Endothelial cell (in vitro differentiated cells): ENCODE measurements around the gene VPS36. TPM values are rescaled to one million over a fixed set of nuclear protein-coding genes. Genes with fewer than 3 reads are reported as not detected.

Experiments used
- DNase-seq: peaks from one replicate; pipeline ENCODE4 v3.0.0; 2021; ENCODE audit warnings: low spot score
- H3K27ac Mint-ChIP-seq: one replicate; pipeline ENCODE4 v1.8.0; 2021; ENCODE audit warnings: mixed read lengths, inconsistent platforms; ENCODE audit not compliant: unreplicated experiment
- H3K27me3 Mint-ChIP-seq: one replicate; pipeline ENCODE4 v1.8.0; 2021; ENCODE audit warnings: mild to moderate bottlenecking, moderate library complexity, mixed read lengths, inconsistent platforms; ENCODE audit not compliant: unreplicated experiment
- H3K36me3 Mint-ChIP-seq: one replicate; pipeline ENCODE4 v1.8.0; 2021; ENCODE audit warnings: mild to moderate bottlenecking, low read depth, mixed read lengths, inconsistent platforms; ENCODE audit not compliant: unreplicated experiment
- H3K4me1 Mint-ChIP-seq: one replicate; pipeline ENCODE4 v1.8.0; 2021; ENCODE audit warnings: mild to moderate bottlenecking, mixed read lengths, inconsistent platforms; ENCODE audit not compliant: unreplicated experiment
- H3K4me3 Mint-ChIP-seq: one replicate; pipeline ENCODE4 v1.8.0; 2021; ENCODE audit warnings: mild to moderate bottlenecking, mixed read lengths, inconsistent platforms; ENCODE audit not compliant: unreplicated experiment
- H3K9me3 Mint-ChIP-seq: one replicate; pipeline ENCODE4 v1.8.0; 2021; ENCODE audit warnings: mixed read lengths, inconsistent platforms; ENCODE audit not compliant: unreplicated experiment
- CTCF ChIP-seq: fragments of 200-600 bp; sonication (generic); IDR thresholded peaks from one replicate; pipeline ENCODE4 v1.5.0; 2021; ENCODE audit warnings: antibody characterized with exemption; ENCODE audit not compliant: unreplicated experiment
- total RNA-seq: library from RNA; stranded (reverse); fragmentation: NEBNext Ultra II Directional; extraction: Animal tissue kit (Norgen Biotek cat#: 25700); gene quantifications from one replicate; pipeline ENCODE4 v1.2.1, GENCODE V29; 2021; ENCODE audit not compliant: unreplicated experiment

Gene VPS36
- total RNA-seq, 1 donor from 2014 or later, result 51.6 TPM

- H3K9me3 Mint-ChIP-seq, result no peaks in the 10 kb centered on the region
- peaks cover 29% of the 10 kb centered on the region for H3K4me1 Mint-ChIP-seq
- peaks cover 6% of the 10 kb centered on the region for H3K27me3 Mint-ChIP-seq
- DNase-seq, result no peak
- H3K27ac Mint-ChIP-seq, result peak overlapping the region; percentile 75
- peak overlapping the region; percentile 96 for H3K4me3 Mint-ChIP-seq
- peaks cover 10% of the 10 kb centered on the region for H3K36me3 Mint-ChIP-seq
- TF ChIP-seq CTCF, result no peak
These were observed 4.0 kb upstream of the VPS36 start for GRCh38 chr13:52454459-52454819.

- H3K27me3 Mint-ChIP-seq, result peaks cover 6% of the 10 kb centered on the region
- H3K9me3 Mint-ChIP-seq, result no peaks in the 10 kb centered on the region
- no peak for TF ChIP-seq CTCF
- peaks cover 11% of the 10 kb centered on the region for H3K36me3 Mint-ChIP-seq
- no peak for DNase-seq
- peaks cover 40% of the 10 kb centered on the region for H3K4me1 Mint-ChIP-seq
- peak overlapping the region; percentile 63 for H3K4me3 Mint-ChIP-seq
- H3K27ac Mint-ChIP-seq, result no peak overlapping the region
These were observed 2.0 kb upstream of the VPS36 start for GRCh38 chr13:52452470-52452869.

- TF ChIP-seq CTCF, result no peak
- peak overlapping the region; percentile 88 for H3K4me3 Mint-ChIP-seq
- peaks cover 9% of the 10 kb centered on the region for H3K36me3 Mint-ChIP-seq
- no peak for DNase-seq
- no peaks in the 10 kb centered on the region for H3K9me3 Mint-ChIP-seq
- peaks cover 32% of the 10 kb centered on the region for H3K4me1 Mint-ChIP-seq
- no peak overlapping the region for H3K27ac Mint-ChIP-seq
- H3K27me3 Mint-ChIP-seq, result peaks cover 6% of the 10 kb centered on the region
These were observed 836 bp upstream of the VPS36 start for GRCh38 chr13:52451135-52451804.

GRCh38 chr13:52450793-52451116 lies 321 bp upstream of the VPS36 start:
- Mint-ChIP-seq H3K4me1 (peaks cover 28% of the 10 kb centered on the region), H3K9me3 (no peaks in the 10 kb centered on the region), H3K4me3 (peak overlapping the region; percentile 88), H3K27ac (peak overlapping the region; percentile 86), H3K27me3 (peaks cover 6% of the 10 kb centered on the region), H3K36me3 (peaks cover 8% of the 10 kb centered on the region)
- peak; percentile 62 for TF ChIP-seq CTCF
- DNase-seq, result no peak

- Mint-ChIP-seq H3K9me3 (no peaks in the 10 kb centered on the region), H3K4me1 (peaks cover 26% of the 10 kb centered on the region), H3K27me3 (peaks cover 6% of the 10 kb centered on the region), H3K27ac (peak overlapping the region; percentile 85), H3K36me3 (peaks cover 8% of the 10 kb centered on the region), H3K4me3 (peak overlapping the region; percentile 95)
- TF ChIP-seq CTCF, result no peak
- DNase-seq, result no peak
These were observed 963 bp downstream of the VPS36 start for GRCh38 chr13:52449331-52450011.
